ENCODE results near the gene SMIM24. TPM values are rescaled to one million over a fixed set of nuclear protein-coding genes. Genes with fewer than 3 reads are reported as not detected.

Gene SMIM24
- total and polyA plus RNA-seq, 10 of the 15 experiments (the other 5 are each of a cell fraction or from before 2014, with no cell fraction given), result 0.14 to 0.44 (median 0.23) TPM; not detected in 4

- TF ChIP-seq MTA3 (IDR thresholded peaks at IDR 0.05; ENCODE audit: borderline replicate concordance, low read length), result no peak
- TF ChIP-seq, protein P1, sequence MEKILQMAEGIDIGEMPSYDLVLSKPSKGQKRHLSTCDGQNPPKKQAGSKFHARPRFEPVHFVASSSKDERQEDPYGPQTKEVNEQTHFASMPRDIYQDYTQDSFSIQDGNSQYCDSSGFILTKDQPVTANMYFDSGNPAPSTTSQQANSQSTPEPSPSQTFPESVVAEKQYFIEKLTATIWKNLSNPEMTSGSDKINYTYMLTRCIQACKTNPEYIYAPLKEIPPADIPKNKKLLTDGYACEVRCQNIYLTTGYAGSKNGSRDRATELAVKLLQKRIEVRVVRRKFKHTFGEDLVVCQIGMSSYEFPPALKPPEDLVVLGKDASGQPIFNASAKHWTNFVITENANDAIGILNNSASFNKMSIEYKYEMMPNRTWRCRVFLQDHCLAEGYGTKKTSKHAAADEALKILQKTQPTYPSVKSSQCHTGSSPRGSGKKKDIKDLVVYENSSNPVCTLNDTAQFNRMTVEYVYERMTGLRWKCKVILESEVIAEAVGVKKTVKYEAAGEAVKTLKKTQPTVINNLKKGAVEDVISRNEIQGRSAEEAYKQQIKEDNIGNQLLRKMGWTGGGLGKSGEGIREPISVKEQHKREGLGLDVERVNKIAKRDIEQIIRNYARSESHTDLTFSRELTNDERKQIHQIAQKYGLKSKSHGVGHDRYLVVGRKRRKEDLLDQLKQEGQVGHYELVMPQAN (conservative IDR thresholded peaks at IDR 0.05), result no peak
- TF ChIP-seq GABPA (IDR thresholded peaks at IDR 0.05; ENCODE audit: low read depth), result no peak
- TF ChIP-seq ZBTB40 (IDR thresholded peaks at IDR 0.05; ENCODE audit: borderline replicate concordance), result no peak
- TF ChIP-seq YY1 (IDR thresholded peaks at IDR 0.05; ENCODE audit: low read depth, low read length), result no peak
- no peak for TF ChIP-seq LARP7 (IDR thresholded peaks at IDR 0.05)
- no peak for TF ChIP-seq SIX5 (IDR thresholded peaks at IDR 0.05; ENCODE audit: low read depth, low read length, severe bottlenecking)
- TF ChIP-seq RUNX3 (IDR thresholded peaks at IDR 0.05; ENCODE audit: low read length), result no peak
- no peak for FAIRE-seq
- Histone ChIP-seq H3K4me1 (ENCODE audit: control insufficient read depth, insufficient read depth, low read length) (no peaks in the 10 kb centered on the region), H3K36me3 (ENCODE audit: control insufficient read depth in 2 of 2, insufficient read depth in 2 of 2, low read length in 1 of 2) (no peaks in the 10 kb centered on the region), H2AFZ (ENCODE audit: control insufficient read depth, low read depth, low read length) (no peak overlapping the region), H3K27me3 (replicated peaks in 1 of 2; ENCODE audit: control insufficient read depth in 2 of 2, insufficient read depth in 2 of 2, low read length in 1 of 2) (peaks cover 0 to 2% of the 10 kb centered on the region in 2 experiments; a peak in 3 of 4 replicates), H3K4me3 (no peak overlapping the region), H3K27ac (ENCODE audit: control insufficient read depth, insufficient read depth) (no peak overlapping the region), H4K20me1 (ENCODE audit: control insufficient read depth, insufficient read depth) (no peaks in the 10 kb centered on the region), H3K79me2 (ENCODE audit: control insufficient read depth, insufficient read depth, low read length) (no peaks in the 10 kb centered on the region), H3K4me2 (ENCODE audit: control insufficient read depth, insufficient read depth) (no peak overlapping the region), H3K9me3 (replicated peaks; ENCODE audit: control insufficient read depth, insufficient read depth, low read length) (no peaks in the 10 kb centered on the region; the same call in 2 of the 3 replicates), H3K9ac (ENCODE audit: control insufficient read depth, insufficient read depth, low read length) (no peak overlapping the region)
- RAD21 ChIA-PET (ENCODE audit: unreplicated experiment), result interaction anchor here (0.6 kb wide), 1 partner anchor 436 kb away, joined by 4 read pairs; no protein-coding TSS in a partner anchor
- WGBS (ENCODE audit: insufficient coverage, insufficient replicate concordance, low lambda C conversion rate, missing lambda C conversion rate), result 36% methylated on average over 38 of the region's 38 CpGs
- no TSS peak for BruUV-seq (replicated peaks)
- in situ Hi-C loops (cut with MboI) (no loop called here), intact Hi-C loops (cut with micrococcal nuclease; ENCODE audit: unreplicated experiment) (no loop called here)
- no peak for DNase-seq (ENCODE audit: low read depth, low spot score)
- ATAC-seq, result no peak
- POLR2A ChIA-PET, result interaction anchor here (0.5 kb wide), 1 partner anchor 163 kb away, joined by 4 read pairs; no protein-coding TSS in a partner anchor
- SMC1A ChIA-PET (ENCODE audit: uncharacterized antibody, unreplicated experiment), result no interaction called here
- CTCF ChIA-PET, result interaction anchor here (1.0 to 1.3 kb wide), 2 partner anchors 9 to 177 kb away, joined by 3 to 4 read pairs; no protein-coding TSS in a partner anchor
These were observed 1.1 kb upstream of the SMIM24 start for GRCh38 chr19:3481241-3482090.
